ENCODE results near the gene ABHD12. TPM values are rescaled to one million over a fixed set of nuclear protein-coding genes. Genes with fewer than 3 reads are reported as not detected.

The ABHD12 gene
- total RNA-seq, 1 donor from 2014 or later = 51.3 TPM

DNA sequence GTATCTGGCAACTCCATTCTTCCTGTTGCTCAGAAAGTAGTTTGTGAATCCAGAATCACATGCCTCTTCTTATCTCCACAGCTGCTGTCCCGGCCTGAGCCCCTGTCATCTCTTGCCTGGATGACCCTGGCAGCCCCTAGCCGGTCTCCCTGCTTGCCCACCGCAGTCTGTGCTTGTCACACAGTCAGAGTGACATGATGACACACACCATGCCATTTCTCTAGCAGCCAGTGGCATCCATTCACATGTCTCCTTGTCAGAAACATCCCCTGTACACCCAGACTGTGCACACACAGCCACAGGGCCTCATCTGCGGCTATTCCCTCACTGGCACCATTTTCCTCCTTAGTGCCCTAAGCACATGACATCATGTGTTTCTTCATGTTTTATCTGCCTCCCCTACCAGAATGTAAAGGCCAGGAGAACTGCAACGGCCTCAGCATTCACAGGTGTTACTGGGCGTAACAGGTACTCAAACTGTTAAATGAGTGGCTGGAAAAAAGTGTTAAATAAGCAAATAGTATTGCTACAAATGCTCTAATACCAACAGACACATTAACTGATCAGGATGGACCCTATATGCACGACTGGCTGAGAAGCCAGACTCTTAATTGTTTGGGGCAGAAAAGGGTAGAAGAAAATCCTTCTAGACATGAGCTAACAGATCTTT, 9.6 kb downstream of the ABHD12 start:
- H3K27me3 Mint-ChIP-seq (ENCODE audit: low read depth) = no peaks in the 10 kb centered on the region
- TF ChIP-seq, protein P1, sequence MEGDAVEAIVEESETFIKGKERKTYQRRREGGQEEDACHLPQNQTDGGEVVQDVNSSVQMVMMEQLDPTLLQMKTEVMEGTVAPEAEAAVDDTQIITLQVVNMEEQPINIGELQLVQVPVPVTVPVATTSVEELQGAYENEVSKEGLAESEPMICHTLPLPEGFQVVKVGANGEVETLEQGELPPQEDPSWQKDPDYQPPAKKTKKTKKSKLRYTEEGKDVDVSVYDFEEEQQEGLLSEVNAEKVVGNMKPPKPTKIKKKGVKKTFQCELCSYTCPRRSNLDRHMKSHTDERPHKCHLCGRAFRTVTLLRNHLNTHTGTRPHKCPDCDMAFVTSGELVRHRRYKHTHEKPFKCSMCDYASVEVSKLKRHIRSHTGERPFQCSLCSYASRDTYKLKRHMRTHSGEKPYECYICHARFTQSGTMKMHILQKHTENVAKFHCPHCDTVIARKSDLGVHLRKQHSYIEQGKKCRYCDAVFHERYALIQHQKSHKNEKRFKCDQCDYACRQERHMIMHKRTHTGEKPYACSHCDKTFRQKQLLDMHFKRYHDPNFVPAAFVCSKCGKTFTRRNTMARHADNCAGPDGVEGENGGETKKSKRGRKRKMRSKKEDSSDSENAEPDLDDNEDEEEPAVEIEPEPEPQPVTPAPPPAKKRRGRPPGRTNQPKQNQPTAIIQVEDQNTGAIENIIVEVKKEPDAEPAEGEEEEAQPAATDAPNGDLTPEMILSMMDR (conservative IDR thresholded peaks at IDR 0.05) = no peak
- no peak for DNase-seq (ENCODE audit: low read depth, low spot score)
- no peak overlapping the region for H3K4me3 Mint-ChIP-seq
- peaks cover 18% of the 10 kb centered on the region for H3K4me1 Mint-ChIP-seq
- peaks cover 7% of the 10 kb centered on the region for H3K36me3 Mint-ChIP-seq (ENCODE audit: low read depth)
- no peaks in the 10 kb centered on the region for H3K9me3 Mint-ChIP-seq
- H3K27ac Mint-ChIP-seq (ENCODE audit: unreplicated experiment) = no peak overlapping the region

DNA sequence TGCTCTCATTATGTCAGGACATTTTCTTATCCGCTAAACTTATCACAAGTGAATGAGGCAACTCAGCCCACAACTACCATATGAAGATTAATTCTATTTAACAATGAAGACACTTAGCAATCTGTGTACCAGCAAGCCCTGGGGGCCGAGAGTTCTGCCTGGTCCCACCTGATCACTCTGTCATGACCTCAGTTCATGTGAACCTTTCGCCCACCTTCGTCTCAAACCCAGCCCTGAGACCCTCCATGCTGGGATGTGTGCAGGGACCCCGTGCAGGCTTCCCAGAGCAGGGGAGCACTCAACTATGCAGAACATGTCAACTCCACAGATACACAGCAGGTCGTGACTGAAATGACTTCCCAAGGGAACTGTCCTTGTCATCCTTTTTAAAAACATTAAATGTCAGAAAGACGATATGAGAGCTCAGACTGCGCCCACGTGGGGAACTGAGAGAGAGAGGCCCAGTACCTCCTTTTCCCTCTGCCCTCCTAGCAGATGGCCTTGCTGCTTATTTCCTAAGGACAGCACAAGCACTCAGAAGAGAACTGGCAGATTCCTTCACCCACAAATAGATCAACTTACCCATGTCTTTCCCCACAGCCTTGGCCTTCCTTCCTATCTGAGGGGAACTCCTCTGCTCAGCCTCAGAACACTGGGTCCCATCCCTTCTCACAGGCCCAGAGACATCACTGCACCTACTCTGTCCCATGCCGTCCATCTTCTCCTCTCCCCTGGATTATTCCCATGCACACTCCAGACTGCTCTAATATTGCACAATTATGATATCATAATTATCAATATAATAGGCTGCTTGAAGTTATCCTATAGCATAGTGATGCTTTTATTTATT, 11.5 kb downstream of the ABHD12 start:
- Mint-ChIP-seq H3K27me3 (ENCODE audit: low read depth) (no peaks in the 10 kb centered on the region), H3K27ac (ENCODE audit: unreplicated experiment) (peak overlapping the region; percentile 64), H3K4me3 (no peak overlapping the region), H3K36me3 (ENCODE audit: low read depth) (peaks cover 15% of the 10 kb centered on the region), H3K9me3 (no peaks in the 10 kb centered on the region), H3K4me1 (peaks cover 23% of the 10 kb centered on the region)
- TF ChIP-seq, protein P1 (conservative IDR thresholded peaks at IDR 0.05) = no peak
- DNase-seq (ENCODE audit: low read depth, low spot score) = no peak

DNA sequence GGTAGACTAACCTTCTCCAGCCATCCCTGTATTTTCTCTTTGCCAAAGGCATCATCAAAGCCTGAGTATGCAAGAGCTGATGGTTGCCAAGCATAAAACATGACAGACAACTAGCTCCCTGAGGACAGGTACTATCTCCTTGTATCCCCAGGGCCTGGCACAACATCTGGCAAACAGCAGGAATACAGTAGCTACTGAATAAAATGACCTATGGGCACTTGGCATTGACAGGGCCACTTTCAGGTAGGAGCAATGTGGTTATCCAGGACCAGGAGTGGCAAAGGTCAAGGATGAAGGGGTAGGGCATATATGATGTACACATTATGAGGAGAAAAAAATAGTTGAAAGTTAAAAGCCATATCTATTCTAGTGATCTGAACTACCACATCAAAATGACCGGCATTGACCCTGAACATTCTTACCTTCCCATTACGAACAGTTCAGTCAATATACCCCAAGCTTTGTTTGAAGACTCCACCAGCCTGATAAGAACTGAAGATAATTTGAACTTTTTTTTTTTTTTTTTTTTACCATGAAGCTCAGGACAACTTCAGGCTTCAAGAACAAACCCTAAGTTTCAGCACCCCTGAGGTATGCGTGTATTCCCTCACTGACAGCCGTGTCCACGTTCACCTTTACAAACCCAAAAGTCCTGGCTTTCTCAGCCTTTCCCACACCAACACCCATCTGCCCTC, 12.3 kb downstream of the ABHD12 start:
- H3K36me3 Mint-ChIP-seq (ENCODE audit: low read depth) = peaks cover 19% of the 10 kb centered on the region
- H3K4me1 Mint-ChIP-seq = peaks cover 23% of the 10 kb centered on the region
- DNase-seq (ENCODE audit: low read depth, low spot score) = no peak
- TF ChIP-seq, protein P1 (conservative IDR thresholded peaks at IDR 0.05) = no peak
- no peak overlapping the region for H3K4me3 Mint-ChIP-seq
- peak overlapping the region; percentile 64 for H3K27ac Mint-ChIP-seq (ENCODE audit: unreplicated experiment)
- H3K27me3 Mint-ChIP-seq (ENCODE audit: low read depth) = no peaks in the 10 kb centered on the region
- no peaks in the 10 kb centered on the region for H3K9me3 Mint-ChIP-seq

DNA sequence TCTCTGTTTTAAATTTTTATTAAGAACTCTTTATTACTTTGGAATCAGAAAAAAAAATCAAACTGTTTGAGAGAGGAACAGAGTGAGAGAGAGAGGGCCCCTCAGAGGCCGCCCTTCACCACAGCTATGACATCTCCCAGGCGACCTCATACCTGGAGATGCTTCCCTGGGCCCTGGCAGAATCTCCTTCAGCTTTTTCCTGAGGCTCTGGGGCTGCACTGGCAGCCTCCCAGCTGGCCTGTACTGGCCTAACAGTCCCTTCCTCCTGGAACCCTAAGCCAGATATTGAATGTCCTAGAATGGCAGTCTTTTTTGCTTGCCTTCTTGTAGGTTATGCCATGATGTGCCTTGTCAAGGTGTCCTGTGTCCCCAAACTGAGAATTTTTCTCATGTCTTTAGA, 13.7 kb downstream of the ABHD12 start:
- no peak for DNase-seq (ENCODE audit: low read depth, low spot score)
- no peak overlapping the region for H3K27ac Mint-ChIP-seq (ENCODE audit: unreplicated experiment)
- TF ChIP-seq, protein P1 (conservative IDR thresholded peaks at IDR 0.05) = no peak
- H3K4me1 Mint-ChIP-seq = peaks cover 23% of the 10 kb centered on the region
- H3K9me3 Mint-ChIP-seq = no peaks in the 10 kb centered on the region
- no peak overlapping the region for H3K4me3 Mint-ChIP-seq
- H3K27me3 Mint-ChIP-seq (ENCODE audit: low read depth) = no peaks in the 10 kb centered on the region
- H3K36me3 Mint-ChIP-seq (ENCODE audit: low read depth) = peaks cover 27% of the 10 kb centered on the region

DNA sequence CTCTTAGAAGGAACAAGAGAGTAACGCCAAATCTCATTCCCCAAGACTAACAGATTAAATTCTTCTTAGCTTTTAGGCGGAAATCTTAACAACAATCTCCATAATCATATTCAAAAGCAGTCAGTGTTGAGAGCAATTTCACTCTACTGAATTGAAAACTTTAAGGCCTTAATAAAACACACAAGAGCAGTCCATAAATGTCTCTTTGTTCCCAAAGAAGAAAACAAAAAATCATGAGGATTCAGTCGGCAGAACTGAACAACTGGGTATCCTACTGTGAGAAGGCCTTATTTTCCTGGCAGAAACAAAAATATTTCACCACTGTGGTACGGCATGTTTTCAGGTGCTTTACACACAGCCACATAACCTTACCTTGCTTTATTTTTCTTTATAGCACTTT, 14.4 kb downstream of the ABHD12 start:
- no peak for DNase-seq (ENCODE audit: low read depth, low spot score)
- Mint-ChIP-seq H3K27ac (ENCODE audit: unreplicated experiment) (no peak overlapping the region), H3K4me3 (no peak overlapping the region), H3K36me3 (ENCODE audit: low read depth) (peaks cover 27% of the 10 kb centered on the region), H3K4me1 (peaks cover 27% of the 10 kb centered on the region), H3K9me3 (no peaks in the 10 kb centered on the region), H3K27me3 (ENCODE audit: low read depth) (no peaks in the 10 kb centered on the region)
- TF ChIP-seq, protein P1 (conservative IDR thresholded peaks at IDR 0.05) = no peak
